HTR-8/SVneo (cell line): ENCODE results near the gene CH25H.
A peak's percentile ranks its signal among the peaks of the same experiment; 100 is the strongest.
"Not testable (repeated sequence)": the region's sequence is repeated elsewhere in the genome, so short reads cannot be mapped to it uniquely, and the experiment has no call there.

ENCODE experiments used
- DNase-seq: peaks from one replicate; pipeline ENCODE4 v3.0.0; 2011; ENCODE audit warnings: low spot score, mixed read lengths; ENCODE audit not compliant: insufficient read length
- FAIRE-seq: peaks from 2 replicates; lab custom pipeline; 2011; peaks lifted over from hg19 to GRCh38; lab: Jason Lieb, UNC

The CH25H gene

DNA sequence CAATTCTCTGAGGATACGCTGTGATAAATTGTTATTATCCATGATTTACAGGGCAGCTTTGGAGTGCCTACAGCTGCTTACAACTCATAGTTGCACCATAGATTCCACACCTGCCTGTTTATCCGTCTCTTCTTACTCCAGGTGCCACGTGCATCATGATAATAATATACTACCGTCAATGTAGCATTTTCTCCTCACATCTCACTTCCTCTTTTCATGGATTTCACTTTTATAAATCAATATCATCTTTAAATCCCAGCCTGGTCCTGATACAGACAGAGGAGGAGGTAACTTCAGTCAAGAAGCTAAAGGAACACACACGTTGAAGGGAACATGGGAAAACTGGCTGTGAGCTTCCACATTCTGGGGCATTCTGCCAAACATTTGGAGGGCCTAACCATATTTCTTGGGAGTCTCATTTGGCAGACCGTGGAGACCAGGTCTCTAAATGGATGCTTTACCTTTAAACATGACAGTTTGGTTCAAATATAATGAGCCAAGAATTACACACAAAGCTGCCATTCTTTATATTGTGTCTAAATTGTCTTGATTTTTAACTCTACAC is 2.4 kb downstream of the CH25H start:
- no peak for FAIRE-seq
- no peak for DNase-seq

DNA sequence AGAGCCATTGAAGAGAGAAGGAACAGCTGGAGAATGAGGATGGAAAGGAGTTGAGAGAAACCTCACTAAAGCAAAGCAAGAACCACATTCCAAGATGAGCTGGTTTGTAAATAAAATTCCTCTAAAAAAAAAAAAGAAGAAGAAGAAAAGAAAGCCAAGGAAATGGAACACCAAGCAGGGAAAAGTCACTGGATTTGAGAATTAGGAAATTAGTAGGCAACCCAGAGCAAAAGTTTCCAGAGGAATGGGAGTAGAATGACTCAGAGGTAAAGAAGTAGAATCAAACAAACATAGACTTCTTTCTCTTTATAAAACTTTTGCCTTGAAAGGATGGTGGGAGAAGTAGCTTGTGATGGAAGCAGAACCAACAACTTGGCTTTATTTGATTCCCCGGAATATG is 3.9 kb downstream of the CH25H start:
- DNase-seq (no peak), FAIRE-seq (no peak)

DNA sequence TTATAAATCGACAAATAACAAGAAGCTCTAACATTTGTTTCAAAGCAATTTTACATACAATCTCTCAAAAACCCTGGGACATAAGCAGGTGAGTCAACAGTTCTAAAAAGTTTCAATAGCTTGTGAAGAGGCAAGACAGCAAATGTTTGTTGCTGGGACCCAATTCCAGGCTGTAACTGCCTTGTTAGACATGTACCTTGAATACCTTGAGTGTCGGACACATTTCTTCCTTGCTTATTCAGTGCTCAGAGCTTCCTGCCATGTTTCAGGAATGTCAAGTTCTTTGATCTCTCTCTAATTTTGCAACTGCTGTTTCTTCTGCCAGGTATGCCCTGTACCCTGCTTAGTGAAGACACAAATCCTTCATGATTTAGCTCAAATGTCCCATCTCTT is 5.1 kb downstream of the CH25H start:
- DNase-seq (no peak), FAIRE-seq (no peak)

DNA sequence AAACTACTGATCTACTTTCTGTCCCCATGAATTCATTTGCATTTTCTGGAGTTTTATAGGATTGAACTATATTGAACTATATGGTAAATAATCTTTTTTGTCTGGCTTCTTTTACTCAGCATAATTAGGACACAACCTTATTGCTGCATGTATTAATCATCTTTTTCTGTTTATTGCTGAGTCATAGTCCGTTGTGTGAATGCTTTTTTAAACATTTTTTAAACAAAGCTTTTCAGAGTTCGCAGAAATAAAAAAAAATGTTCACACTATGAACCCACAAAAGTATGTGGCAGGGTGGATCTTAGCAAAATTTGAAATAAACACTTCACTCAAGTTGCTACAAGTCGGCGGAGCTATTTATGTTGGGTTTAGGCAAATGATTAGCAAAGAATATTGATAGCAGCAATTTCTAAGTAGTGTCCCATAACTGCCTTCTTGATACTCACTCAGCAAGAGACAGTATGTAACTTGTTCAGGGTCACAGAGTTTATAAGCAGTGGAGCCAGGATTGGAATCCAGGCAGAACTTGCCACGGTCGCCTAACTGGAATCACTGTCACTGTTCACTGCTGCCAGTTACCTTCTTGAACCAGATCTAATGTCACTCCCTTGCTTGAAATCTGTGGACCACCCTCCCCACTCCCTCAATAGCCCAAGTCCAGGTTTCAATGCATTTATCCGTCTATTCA is 5.6 kb downstream of the CH25H start:
- no peak for FAIRE-seq
- DNase-seq, result no peak

DNA sequence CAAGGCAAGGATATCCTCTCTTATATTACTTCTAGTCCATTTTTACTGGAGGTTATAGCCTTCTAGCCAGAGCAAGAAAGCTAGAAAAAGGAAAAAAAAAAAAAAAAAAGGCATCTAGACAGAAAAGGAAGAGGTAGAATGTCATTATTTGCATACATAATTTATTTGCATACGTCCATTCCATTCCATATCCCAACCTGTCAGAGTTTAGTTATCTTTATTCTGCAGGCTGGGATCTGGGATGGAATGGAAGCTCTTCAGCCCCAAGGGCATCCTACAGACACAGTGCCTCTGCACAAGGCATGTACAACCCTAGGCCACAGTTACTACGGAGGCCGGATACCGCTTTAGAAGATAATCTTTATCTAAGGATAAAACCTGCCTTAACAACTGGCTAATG is 9.6 kb downstream of the CH25H start:
- no peak for FAIRE-seq
- DNase-seq, result no peak

DNA sequence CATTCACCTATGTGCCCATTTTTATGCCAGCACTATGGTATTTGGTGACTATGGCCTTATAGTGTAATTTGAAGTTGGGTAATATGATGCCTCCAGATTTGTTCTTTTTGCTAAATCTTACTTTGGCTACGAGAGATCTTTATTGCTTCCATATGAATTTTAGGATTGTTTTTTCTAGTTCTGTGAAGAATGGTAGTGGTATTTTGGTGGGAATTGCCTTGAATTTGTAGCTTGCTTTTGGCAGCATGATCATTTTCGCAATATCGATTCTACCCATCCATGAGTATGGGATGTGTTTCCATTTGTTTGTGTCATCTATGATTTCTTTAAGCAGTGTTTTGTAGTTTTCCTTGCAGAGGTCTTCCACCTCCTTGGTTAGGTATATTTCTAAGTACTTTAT is 15.8 kb downstream of the CH25H start:
- not testable (repeated sequence) for FAIRE-seq, DNase-seq

DNA sequence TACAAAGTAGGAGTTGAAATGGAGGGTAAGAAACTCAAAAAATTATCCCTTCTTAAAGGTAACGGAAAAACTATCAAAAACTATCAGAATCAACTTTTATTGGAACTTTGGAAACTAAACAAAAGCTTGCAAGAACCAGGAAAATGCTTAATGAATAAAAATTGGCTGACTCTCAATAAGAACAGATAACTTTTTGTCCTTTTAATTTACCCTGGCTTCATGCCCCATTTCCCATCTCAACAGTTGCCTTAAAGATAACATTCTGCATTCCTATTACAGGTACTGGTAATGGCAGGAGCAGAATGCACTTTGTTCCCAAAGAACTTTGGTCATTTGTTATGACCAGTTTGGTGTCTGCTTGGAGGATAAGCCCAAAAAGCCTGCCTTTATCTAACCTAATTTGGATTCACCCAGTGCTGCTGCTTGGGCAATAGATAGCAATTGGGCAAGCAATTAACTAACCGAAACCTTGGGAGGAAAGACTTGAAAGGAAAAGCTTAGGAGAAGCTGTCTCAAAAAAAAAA is 17.8 kb downstream of the CH25H start:
- FAIRE-seq, result no peak
- no peak for DNase-seq

DNA sequence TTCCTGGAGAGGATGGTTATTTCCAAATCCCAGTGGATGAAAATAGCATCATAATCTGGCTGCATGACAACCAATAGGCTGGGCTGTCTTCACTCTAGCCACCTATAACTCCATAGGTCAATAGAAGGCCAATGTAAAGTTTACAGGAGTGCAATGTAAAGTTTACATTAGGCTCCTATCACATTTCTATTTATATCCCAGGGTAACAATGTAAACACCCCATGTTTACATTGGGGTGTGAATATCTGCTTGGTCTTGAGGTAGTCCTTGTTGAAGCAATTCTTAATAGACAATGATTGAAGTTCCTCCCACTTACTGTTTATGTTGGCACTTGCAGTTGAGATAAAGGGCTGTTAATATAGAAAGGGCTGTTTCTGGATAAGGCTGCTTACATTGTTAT is 21.5 kb downstream of the CH25H start:
- no peak for FAIRE-seq

DNA sequence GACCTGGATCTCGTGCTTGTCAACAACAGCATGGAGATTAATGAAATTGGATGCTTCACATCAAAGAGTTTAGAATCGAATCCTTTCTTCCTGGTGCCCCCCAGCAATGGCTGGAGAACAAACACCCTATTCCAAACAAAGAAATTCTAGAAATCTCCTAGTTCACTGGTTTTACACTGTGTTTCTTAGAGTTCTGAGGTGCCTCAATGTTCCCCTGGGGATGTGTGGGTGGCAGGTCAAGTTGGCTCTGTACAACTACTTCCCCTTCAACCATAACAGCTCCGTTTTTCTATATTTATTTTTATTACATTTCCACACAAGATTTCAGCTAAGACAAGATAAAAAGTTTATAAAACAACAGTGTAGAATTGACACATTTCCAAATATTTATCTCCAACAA is 22.5 kb downstream of the CH25H start:
- DNase-seq, result no peak
- FAIRE-seq, result no peak

More for the DNA sequence above, 21.5 kb downstream of the CH25H start:
- no peak for DNase-seq

DNA sequence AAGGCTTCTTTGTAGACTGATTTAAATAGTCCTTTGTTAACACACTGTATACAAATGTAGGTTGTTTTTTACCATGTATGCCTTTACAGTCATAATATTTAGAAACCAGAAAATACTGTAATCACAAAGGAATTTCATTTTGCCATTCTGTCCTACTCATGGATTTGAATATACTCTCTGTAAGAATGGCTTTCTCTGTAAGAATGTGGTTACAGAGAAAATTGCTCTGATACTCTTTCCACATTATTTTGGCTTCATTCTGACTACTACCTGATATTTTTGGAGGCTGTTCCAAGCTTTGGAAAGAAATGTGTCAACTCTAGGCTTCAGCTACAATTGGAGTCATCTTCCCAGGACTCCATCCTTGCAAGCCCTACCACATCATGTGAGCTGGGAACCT is 23.5 kb downstream of the CH25H start:
- no peak for FAIRE-seq
- no peak for DNase-seq

DNA sequence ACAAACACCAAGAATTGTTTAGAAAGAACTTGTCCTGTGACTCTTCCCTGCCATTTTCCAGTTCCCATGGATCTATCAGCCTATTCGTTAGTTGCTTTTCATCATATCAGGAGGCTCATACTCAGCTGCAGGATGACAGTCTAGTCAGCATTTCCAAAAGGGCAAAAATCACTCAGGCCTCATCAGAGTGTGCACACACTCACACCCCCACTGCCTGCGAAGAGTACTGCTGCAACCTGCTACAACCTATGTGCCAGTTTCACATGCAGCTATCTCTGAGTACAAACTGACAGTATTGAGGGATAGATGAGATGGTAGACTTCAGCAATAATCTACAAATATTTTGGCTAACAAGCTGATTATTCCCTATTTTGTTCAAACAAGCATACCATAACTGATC is 24.2 kb downstream of the CH25H start:
- DNase-seq, result no peak
- no peak for FAIRE-seq

DNA sequence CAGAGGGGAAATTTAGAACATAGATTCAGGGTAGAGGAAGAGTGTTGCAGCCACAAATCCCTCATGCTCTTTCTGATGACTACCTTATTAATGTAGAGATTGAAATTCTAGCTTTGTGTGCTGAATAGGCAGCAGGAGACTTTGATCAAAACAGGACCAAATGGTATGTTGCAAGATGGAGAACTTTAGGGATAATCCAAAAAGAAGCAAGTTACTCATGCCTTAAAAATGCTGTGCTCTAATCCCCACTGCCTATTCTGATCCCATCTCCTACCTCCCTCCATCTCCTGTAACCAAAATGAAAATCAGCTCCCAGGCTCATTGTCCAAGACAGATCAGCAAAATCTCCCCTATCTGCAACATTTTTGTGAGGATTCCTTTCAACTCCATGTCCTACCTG is 31.3 kb downstream of the CH25H start:
- FAIRE-seq, result no peak
- no peak for DNase-seq

DNA sequence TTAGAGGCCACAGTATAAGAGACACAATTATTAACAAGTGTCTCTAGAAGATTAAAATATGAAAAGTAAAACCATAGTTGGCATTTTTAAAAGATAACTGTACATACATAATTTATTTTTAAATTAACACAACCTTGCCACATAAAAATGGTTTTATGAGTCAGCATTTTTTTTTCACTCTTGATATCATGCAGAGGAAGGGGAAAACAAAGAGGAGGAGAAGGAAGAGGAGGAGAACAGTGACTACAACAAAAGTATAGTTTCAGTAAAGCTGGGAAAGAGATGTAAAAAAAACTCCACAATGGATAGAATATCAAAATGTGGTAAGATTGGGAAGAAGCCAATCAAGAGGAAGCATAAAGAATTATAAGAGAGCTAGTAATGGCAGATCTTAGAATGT is 34.0 kb downstream of the CH25H start:
- FAIRE-seq (no peak), DNase-seq (no peak)

DNA sequence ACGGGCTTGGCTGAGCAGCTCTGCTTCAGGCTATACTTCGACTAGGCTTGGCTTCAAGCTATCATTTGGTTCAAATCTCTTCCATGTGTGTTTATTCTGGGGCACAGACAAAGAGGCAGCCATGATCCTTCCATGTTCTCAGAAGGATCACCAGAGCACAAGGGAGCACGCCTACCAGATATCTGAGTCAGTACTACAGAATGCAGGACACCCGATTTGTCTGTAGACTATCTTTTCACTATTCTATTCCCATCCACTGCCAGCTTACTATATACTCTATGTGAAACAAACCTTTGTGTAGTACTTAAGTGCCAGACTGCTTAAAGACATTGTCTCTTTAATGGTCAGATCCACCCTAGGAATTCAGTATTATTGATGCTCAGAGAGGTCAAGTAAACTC is 35.1 kb downstream of the CH25H start:
- FAIRE-seq (no peak), DNase-seq (no peak)

DNA sequence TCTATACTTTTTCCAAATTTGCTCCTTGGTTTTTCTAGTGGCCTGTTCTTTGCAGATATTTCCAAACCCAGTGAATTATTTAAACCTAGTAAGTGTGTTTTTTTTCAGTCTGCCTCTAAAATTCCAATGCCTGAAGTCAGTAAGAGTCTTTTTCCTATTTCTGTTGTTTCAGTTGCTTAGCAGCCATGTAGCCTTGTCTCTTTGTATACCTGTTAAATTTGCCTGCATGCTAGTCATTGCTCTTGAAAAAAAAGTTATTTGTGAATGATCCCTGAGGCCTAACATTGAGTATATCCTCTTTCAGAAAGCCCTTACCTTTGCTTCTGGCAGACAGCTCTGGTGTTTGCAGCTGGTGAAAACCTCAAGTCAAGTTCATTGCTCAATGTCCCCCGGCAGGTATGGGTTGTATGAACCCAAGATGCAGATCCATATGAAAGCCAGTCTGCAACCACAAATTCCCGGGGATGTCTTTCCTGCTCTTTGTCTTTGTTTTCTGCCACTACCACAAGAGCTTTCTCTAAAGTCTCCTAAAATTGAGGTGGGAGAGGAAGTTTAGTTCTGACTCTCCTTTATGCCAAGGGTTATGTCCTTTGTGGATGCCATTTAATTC is 35.7 kb downstream of the CH25H start:
- DNase-seq (no peak), FAIRE-seq (no peak)

DNA sequence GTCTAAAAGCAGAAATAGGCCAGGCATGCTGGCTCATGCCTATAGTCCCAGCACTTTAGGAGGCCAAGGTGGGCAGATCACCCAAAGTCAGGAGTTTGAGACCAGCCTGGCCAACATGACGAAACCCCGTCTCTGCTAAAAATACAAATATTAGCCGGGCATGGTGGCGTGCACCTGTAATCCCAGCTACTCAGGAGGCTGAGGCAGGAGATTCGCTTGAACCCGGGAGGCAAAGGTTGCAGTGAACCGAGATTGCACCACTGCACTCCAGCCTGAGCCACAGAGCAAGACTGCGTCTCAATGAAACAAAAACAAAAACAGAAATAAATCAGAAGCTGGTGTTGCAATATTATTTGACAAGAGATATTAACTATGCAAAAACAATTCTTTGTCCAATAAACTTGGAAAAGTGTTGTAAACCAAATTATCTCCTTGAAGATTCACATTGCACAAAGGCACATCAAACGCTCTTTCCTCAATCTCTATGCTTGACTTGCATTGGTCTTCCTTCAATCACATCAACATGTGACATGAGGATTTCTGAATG is 38.7 kb downstream of the CH25H start:
- DNase-seq, FAIRE-seq: not testable (repeated sequence)

DNA sequence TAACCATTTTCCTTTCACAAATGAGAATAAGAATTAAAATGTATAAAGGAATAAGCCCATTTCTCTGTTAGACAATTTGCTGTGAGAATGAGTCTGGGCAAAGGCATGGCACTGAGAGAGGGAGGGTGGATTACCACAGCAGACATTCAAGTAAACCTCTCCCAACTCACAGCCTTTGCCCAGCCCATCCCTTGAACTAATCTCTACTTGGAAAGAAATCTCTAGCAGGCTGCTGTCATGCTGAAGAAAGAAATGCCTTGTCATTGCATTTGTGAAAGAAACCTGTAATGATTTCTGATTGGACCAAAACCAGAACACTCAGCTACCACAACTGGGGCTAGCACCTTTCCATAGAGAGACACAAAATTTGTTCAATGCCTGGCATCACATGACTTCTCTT is 39.2 kb downstream of the CH25H start:
- FAIRE-seq (no peak), DNase-seq (no peak)

DNA sequence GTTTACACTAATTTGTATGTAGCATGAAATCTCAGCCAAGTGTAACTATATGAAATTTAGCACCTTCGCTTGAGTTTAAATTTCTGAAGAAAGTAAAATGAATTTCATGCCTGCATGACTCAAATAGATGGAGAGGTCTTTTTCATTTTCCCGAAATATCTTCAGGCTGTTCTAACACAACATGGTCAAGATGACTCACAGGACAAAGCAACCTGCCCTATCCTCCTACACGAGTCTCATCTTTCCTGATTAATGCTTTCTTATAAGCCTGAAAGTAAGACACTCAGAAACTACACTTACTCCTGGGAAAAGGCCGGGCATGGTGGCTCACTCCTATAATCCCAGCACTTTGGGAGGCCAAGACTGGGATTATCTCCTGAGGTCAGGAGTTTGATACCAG is 41.2 kb downstream of the CH25H start:
- FAIRE-seq (no peak), DNase-seq (no peak)

DNA sequence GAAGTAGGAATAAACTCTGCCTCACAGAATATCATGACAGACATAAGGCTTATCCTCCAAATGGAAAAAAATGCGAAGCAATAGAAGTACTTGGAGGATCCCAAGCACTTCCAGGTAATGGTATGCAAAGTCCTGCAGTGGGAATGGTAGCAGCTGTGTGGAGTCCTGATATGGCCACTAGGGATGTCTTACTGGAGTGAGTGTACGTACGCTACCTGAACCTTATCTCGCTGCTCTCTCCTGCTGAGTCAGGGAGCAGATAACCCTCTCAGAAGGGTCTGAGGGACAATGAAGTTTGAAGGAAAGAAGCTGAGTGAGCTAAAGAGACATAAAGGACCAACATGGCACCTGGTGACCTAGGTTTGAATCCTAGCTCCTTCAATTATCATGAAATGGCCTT is 42.2 kb downstream of the CH25H start:
- no peak for DNase-seq
- no peak for FAIRE-seq

DNA sequence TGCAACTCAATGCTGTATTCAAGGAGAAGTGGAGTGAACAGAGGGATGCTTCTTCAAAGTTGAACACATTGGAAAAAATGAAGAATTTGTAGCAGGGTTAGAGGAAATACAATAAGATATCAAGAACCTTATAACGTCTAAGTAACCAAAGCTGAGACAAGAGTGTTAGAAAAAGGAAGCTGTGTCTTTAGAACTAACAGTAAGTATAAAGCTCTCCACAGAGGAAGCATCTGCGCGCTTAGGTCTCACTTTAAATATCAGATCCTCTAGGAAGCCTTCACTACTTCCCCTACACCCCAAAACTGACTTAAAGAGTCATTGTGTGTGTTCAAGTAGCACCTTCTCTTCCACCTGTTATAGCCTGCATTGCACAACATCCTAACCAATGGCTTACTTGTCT is 43.0 kb downstream of the CH25H start:
- DNase-seq (no peak), FAIRE-seq (no peak)

DNA sequence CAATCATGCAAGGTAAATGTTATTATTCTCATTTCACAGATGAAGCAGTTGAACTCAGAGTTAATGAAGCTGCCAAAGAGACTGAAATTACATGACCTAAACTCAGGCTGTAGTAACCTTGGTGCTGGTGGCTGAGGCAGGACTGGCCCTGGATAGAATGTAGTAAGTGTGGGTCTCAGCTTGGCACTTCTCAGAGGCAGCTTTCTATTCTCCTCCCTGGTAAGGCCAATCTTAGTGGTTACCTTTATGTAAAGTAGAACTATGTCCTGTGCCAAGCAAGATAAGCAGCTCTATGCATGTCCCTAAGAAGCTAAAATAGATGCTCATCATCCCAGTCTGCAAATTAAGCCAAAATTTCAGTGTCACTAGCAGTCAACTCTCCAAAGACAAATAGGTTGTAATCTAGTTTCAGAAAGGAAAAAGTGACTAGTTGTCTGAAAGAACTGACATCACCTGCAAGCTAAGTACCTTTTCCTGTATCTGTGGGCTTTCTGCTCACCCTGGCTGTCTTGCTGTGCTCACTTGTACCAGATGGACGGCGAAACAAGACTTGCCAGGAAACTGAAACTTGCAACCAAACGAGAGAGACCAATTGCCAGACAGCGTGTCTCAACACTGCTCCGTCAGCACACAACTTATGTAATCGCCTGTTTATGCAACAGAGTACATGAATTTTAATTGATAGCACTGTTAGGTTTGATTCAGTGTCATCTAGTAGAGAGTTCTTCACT is 43.7 kb downstream of the CH25H start:
- FAIRE-seq (peak; percentile 33), DNase-seq (no peak)
